ENCODE measurements around the gene PDZD8. TPM values are rescaled to one million over a fixed set of nuclear protein-coding genes. Genes with fewer than 3 reads are reported as not detected.

Gene PDZD8
- total and polyA plus RNA-seq, 2 donors (not counting 3 experiments of a cell fraction or from before 2014, with no cell fraction given): 5.9 to 22.6 TPM

DNA sequence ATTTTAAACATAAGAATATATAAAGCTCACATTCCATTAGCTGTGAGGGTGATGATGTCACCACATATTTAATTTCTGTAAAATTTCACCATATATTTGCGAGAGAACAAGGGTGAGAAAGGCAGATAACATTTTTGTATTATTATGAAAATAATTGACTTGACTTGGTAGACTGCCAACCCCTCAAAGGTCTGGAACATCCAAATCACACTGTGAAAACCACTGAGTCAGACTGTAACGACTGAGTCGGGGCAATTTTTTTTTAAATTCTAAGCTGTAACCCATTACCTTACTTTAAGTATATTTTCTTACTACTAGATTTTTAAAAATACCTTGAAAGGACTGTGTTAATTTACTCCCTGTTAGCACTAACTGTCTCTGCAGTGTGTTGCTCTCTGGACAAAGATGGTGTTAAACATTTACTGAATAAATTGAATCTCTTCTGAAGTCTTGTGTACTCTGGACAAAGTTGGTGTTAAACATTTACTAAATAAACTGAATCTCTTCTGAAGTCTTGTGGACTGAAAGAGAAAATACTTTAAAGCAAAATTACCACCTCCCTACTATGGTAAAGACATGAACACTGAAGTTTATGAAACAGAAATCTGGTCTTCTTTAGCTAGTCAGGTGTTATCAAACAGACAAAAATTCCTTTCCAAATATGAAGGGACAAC, 14.1 kb downstream of the PDZD8 start:
- peak; percentile 47 for DNase-seq (ENCODE audit: low read depth, low spot score)
- no TSS peak for BruUV-seq (replicated peaks)
- Histone ChIP-seq H3K4me3 (replicated peaks in 1 of 3; ENCODE audit: insufficient read depth in 1 of 3, low read depth in 1 of 3, low read length in 3 of 3) (no peak overlapping the region), H3K9ac (replicated peaks; ENCODE audit: extremely low read depth, insufficient read depth, low read length) (no peak overlapping the region), H3K79me2 (ENCODE audit: control insufficient read depth, insufficient read depth, low read length) (peaks cover 77% of the 10 kb centered on the region), H3K9me1 (replicated peaks; ENCODE audit: control insufficient read depth, extremely low read depth, insufficient read depth, low read length) (no peaks in the 10 kb centered on the region), H3K4me2 (ENCODE audit: insufficient read depth, low read length) (no peak overlapping the region), H3K9me3 (replicated peaks; ENCODE audit: control insufficient read depth, insufficient read depth, low read length) (no peaks in the 10 kb centered on the region), H3K27ac (ENCODE audit: insufficient read depth, low read depth, low read length) (no peak overlapping the region), H4K20me1 (replicated peaks; ENCODE audit: control insufficient read depth, extremely low read depth, insufficient read depth, low read length) (peaks cover 11% of the 10 kb centered on the region), H3K4me1 (ENCODE audit: control insufficient read depth, extremely low read depth, insufficient read depth, low read length) (peaks cover 37% of the 10 kb centered on the region), H3K27me3 (ENCODE audit: control insufficient read depth in 2 of 2, insufficient read depth in 2 of 2, low read length in 2 of 2) (no peaks in the 10 kb centered on the region), H2AFZ (ENCODE audit: low read depth, low read length) (no peak overlapping the region), H3K36me3 (ENCODE audit: control insufficient read depth in 2 of 2, extremely low read depth in 1 of 2, insufficient read depth in 2 of 2, low read length in 2 of 2) (no peaks in the 10 kb centered on the region)
- intact Hi-C loops (cut with micrococcal nuclease) (loop anchor here (5.0 kb wide), 1 partner anchor 686 kb away; the partner anchor contains the start of gene RAB11FIP2), dilution Hi-C loops (cut with MboI; ENCODE audit: extremely low pct_ligation_motif_present, low sequenced_read_pairs) (no loop called here)
- TF ChIP-seq, protein P1, sequence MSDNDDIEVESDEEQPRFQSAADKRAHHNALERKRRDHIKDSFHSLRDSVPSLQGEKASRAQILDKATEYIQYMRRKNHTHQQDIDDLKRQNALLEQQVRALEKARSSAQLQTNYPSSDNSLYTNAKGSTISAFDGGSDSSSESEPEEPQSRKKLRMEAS (IDR thresholded peaks at IDR 0.05; ENCODE audit: insufficient read depth, insufficient read length): no peak
- TF ChIP-seq, protein P2, sequence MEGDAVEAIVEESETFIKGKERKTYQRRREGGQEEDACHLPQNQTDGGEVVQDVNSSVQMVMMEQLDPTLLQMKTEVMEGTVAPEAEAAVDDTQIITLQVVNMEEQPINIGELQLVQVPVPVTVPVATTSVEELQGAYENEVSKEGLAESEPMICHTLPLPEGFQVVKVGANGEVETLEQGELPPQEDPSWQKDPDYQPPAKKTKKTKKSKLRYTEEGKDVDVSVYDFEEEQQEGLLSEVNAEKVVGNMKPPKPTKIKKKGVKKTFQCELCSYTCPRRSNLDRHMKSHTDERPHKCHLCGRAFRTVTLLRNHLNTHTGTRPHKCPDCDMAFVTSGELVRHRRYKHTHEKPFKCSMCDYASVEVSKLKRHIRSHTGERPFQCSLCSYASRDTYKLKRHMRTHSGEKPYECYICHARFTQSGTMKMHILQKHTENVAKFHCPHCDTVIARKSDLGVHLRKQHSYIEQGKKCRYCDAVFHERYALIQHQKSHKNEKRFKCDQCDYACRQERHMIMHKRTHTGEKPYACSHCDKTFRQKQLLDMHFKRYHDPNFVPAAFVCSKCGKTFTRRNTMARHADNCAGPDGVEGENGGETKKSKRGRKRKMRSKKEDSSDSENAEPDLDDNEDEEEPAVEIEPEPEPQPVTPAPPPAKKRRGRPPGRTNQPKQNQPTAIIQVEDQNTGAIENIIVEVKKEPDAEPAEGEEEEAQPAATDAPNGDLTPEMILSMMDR (IDR thresholded peaks at IDR 0.05; ENCODE audit: extremely low read depth in 1 of 2, insufficient read depth in 1 of 2, low read depth in 1 of 2, low read length in 2 of 2): no peak
- TF ChIP-seq JUN (IDR thresholded peaks at IDR 0.05; ENCODE audit: borderline replicate concordance, insufficient read depth, insufficient read length, low read depth) (no peak), POLR2AphosphoS5 (IDR thresholded peaks at IDR 0.05; ENCODE audit: insufficient read depth, low read depth, low read length) (no peak), FOS (IDR thresholded peaks at IDR 0.05; ENCODE audit: borderline replicate concordance, insufficient read depth, low read length) (no peak), MYC (IDR thresholded peaks at IDR 0.05; ENCODE audit: low read depth, low read length) (no peak), GATA2 (IDR thresholded peaks at IDR 0.05; ENCODE audit: insufficient read depth, insufficient read length, low read depth, low read length) (no peak), POLR2A (IDR thresholded peaks at IDR 0.05; ENCODE audit: low read depth, low read length) (no peak), EZH2 (IDR thresholded peaks at IDR 0.05; ENCODE audit: borderline replicate concordance, low read depth, low read length, severe bottlenecking) (no peak)
- ChIA-PET POLR2A (no interaction called here), CTCF (interaction anchor here (0.8 to 2.6 kb wide), 6 partner anchors 10 to 186 kb away, joined by 3 to 15 read pairs (median 6); no protein-coding TSS in a partner anchor)
- no peak for FAIRE-seq
